Lower lobe of right lung (tissue), 2 donors: ENCODE measurements around the gene L1CAM. TPM values are rescaled to one million over a fixed set of nuclear protein-coding genes. Genes with fewer than 3 reads are reported as not detected.

Experiments used
- ATAC-seq, 2 donors: fragments of 200-7000 bp; cut with Tn5 transposase; one replicate each; pipeline ENCODE4 v1.9.1; 2020 to 2022; ENCODE audit warnings: mild to moderate bottlenecking in 2 of 2, moderate library complexity in 2 of 2
- DNase-seq: peaks from one replicate; pipeline ENCODE4 v3.0.0-alpha.2; 2020
- H3K27ac ChIP-seq: fragments of 200-600 bp; one replicate; pipeline ENCODE4 v1.8.0; 2022
- H3K27me3 ChIP-seq: fragments of 200-600 bp; one replicate; pipeline ENCODE4 v1.8.0; 2022; ENCODE audit warnings: low read depth
- H3K36me3 ChIP-seq: fragments of 200-600 bp; one replicate; pipeline ENCODE4 v1.8.0; 2022; ENCODE audit warnings: mild to moderate bottlenecking
- H3K4me1 ChIP-seq: fragments of 200-600 bp; one replicate; pipeline ENCODE4 v1.8.0; 2022
- H3K4me3 ChIP-seq: fragments of 200-600 bp; one replicate; pipeline ENCODE4 v1.8.0; 2022; ENCODE audit warnings: mild to moderate bottlenecking
- H3K9me3 ChIP-seq: fragments of 200-600 bp; one replicate; pipeline ENCODE4 v1.8.0; 2022
- CTCF ChIP-seq: fragments of 200-600 bp; IDR thresholded peaks from one replicate; pipeline ENCODE4 v1.8.0; 2022; ENCODE audit warnings: antibody characterized with exemption, mild to moderate bottlenecking
- intact Hi-C: fragments of 100-400 bp; cut with DNase I; formaldehyde crosslinking; loops from one replicate; pipeline ENCODE4 v1.11.0; 2022
- total RNA-seq: library from RNA; stranded (reverse); fragmentation: NEBNext Ultra II Directional; extraction: Animal tissue kit (Norgen Biotek cat#: 25700); gene quantifications from one replicate; pipeline ENCODE4 v1.2.1, GENCODE V29; 2021
- donor health status: DM: no; HTN: yes; CAD: no; lungs with severe emphysema.

The L1CAM gene
- total RNA-seq, 1 donor from 2014 or later: 1.6 TPM

- intact Hi-C loops: no loop called here
Observed at GRCh38 chrX:153865685-153866084, 20.3 kb downstream of the L1CAM start.

GRCh38 chrX:153865321-153865580 is 20.7 kb downstream of the L1CAM start:
- H3K27me3 ChIP-seq: no peaks in the 10 kb centered on the region
- H3K4me3 ChIP-seq: no peak overlapping the region
- ATAC-seq (no peak), DNase-seq (no peak)
- TF ChIP-seq CTCF: no peak
- H3K9me3 ChIP-seq: no peaks in the 10 kb centered on the region
- intact Hi-C loops: no loop called here
- no peaks in the 10 kb centered on the region for H3K36me3 ChIP-seq
- no peak overlapping the region for H3K27ac ChIP-seq
- no peaks in the 10 kb centered on the region for H3K4me1 ChIP-seq

More at GRCh38 chrX:153865685-153866084, 20.3 kb downstream of the L1CAM start:
- Histone ChIP-seq H3K36me3 (no peaks in the 10 kb centered on the region), H3K27me3 (no peaks in the 10 kb centered on the region), H3K4me3 (no peak overlapping the region), H3K4me1 (no peaks in the 10 kb centered on the region), H3K27ac (no peak overlapping the region), H3K9me3 (no peaks in the 10 kb centered on the region)
- TF ChIP-seq CTCF: no peak
- no peak for DNase-seq
- no peak for ATAC-seq

GRCh38 chrX:153864561-153865320 is 21.2 kb downstream of the L1CAM start:
- H3K36me3 ChIP-seq: no peaks in the 10 kb centered on the region
- no peak overlapping the region for H3K27ac ChIP-seq
- TF ChIP-seq CTCF: no peak
- no peaks in the 10 kb centered on the region for H3K4me1 ChIP-seq
- DNase-seq (no peak), ATAC-seq (no peak)
- H3K27me3 ChIP-seq: no peaks in the 10 kb centered on the region
- intact Hi-C loops: no loop called here
- H3K9me3 ChIP-seq: no peaks in the 10 kb centered on the region
- no peak overlapping the region for H3K4me3 ChIP-seq

- intact Hi-C loops: no loop called here
- no peak for ATAC-seq
- H3K27me3 ChIP-seq: no peaks in the 10 kb centered on the region
Observed at GRCh38 chrX:153864101-153864500, 21.9 kb downstream of the L1CAM start.

GRCh38 chrX:153863251-153863991 is 22.6 kb downstream of the L1CAM start:
- DNase-seq (no peak), ATAC-seq (no peak)
- intact Hi-C loops: no loop called here
- H3K36me3 ChIP-seq: no peaks in the 10 kb centered on the region
- H3K4me3 ChIP-seq: no peak overlapping the region
- no peaks in the 10 kb centered on the region for H3K4me1 ChIP-seq
- H3K27ac ChIP-seq: no peak overlapping the region
- no peaks in the 10 kb centered on the region for H3K9me3 ChIP-seq
- no peak for TF ChIP-seq CTCF
- no peaks in the 10 kb centered on the region for H3K27me3 ChIP-seq

More at GRCh38 chrX:153864101-153864500, 21.9 kb downstream of the L1CAM start:
- Histone ChIP-seq H3K4me3 (no peak overlapping the region), H3K27ac (no peak overlapping the region), H3K9me3 (no peaks in the 10 kb centered on the region), H3K4me1 (no peaks in the 10 kb centered on the region), H3K36me3 (no peaks in the 10 kb centered on the region)
- DNase-seq: no peak
- TF ChIP-seq CTCF: no peak
